EL (cell line): ENCODE data around the gene SLC43A2.

Experiments
- DNase-seq: peaks from one replicate; pipeline ENCODE4 v3.0.0-alpha.2; 2016

Gene SLC43A2

GRCh38 chr17:1560858-1561355, 67.7 kb downstream of the SLC43A2 start:
- DNase-seq = no peak

- no peak for DNase-seq
These were observed 68.4 kb downstream of the SLC43A2 start for GRCh38 chr17:1560101-1560857.

GRCh38 chr17:1559047-1560043, 69.3 kb downstream of the SLC43A2 start:
- DNase-seq = no peak

GRCh38 chr17:1558401-1558800, 70.2 kb downstream of the SLC43A2 start:
- DNase-seq = no peak

GRCh38 chr17:1557355-1558095, 71.1 kb downstream of the SLC43A2 start:
- peak; percentile 34 for DNase-seq

GRCh38 chr17:1555651-1556471, 72.8 kb downstream of the SLC43A2 start:
- no peak for DNase-seq

- DNase-seq = no peak
These were observed 73.7 kb downstream of the SLC43A2 start for GRCh38 chr17:1554751-1555540.

GRCh38 chr17:1553354-1554266, 75.0 kb downstream of the SLC43A2 start:
- DNase-seq = no peak

GRCh38 chr17:1552932-1553331, 75.7 kb downstream of the SLC43A2 start:
- no peak for DNase-seq

GRCh38 chr17:1551741-1552140, 76.9 kb downstream of the SLC43A2 start:
- DNase-seq = no peak

GRCh38 chr17:1548032-1548431, 80.6 kb downstream of the SLC43A2 start:
- DNase-seq = no peak

- no peak for DNase-seq
These were observed 82.2 kb downstream of the SLC43A2 start for GRCh38 chr17:1546292-1546922.

GRCh38 chr17:1545618-1546017, 83.0 kb downstream of the SLC43A2 start:
- DNase-seq = no peak

- no peak for DNase-seq
These were observed 86.3 kb downstream of the SLC43A2 start for GRCh38 chr17:1542316-1542715.

- DNase-seq = no peak
These were observed 87.2 kb downstream of the SLC43A2 start for GRCh38 chr17:1541367-1541904.

- no peak for DNase-seq
These were observed 88.8 kb downstream of the SLC43A2 start for GRCh38 chr17:1539811-1540210.

- DNase-seq = no peak
These were observed 92.9 kb downstream of the SLC43A2 start for GRCh38 chr17:1535737-1536136.

GRCh38 chr17:1533661-1534325, 94.8 kb downstream of the SLC43A2 start:
- no peak for DNase-seq
